Amniotic stem cell (primary cell): Measurements from ENCODE around the gene LAPTM5.

ENCODE experiments used
- DNase-seq: peaks from one replicate; lab custom pipeline; 2025; lab: John Stamatoyannopoulos, UW

LAPTM5 gene

GRCh38 chr1:30714536-30715090, 43.0 kb downstream of the LAPTM5 start:
- no peak for DNase-seq

GRCh38 chr1:30714025-30714424, 43.5 kb downstream of the LAPTM5 start:
- no peak for DNase-seq

GRCh38 chr1:30713311-30713710, 44.3 kb downstream of the LAPTM5 start:
- no peak for DNase-seq

GRCh38 chr1:30712583-30712982, 45.0 kb downstream of the LAPTM5 start:
- DNase-seq, result no peak

GRCh38 chr1:30710407-30710806, 47.2 kb downstream of the LAPTM5 start:
- no peak for DNase-seq

- DNase-seq, result no peak
Observed at GRCh38 chr1:30708361-30708728, 49.2 kb downstream of the LAPTM5 start.

GRCh38 chr1:30707412-30708360, 49.9 kb downstream of the LAPTM5 start:
- peak; percentile 15 for DNase-seq

- DNase-seq, result no peak
Observed at GRCh38 chr1:30706528-30706927, 51.0 kb downstream of the LAPTM5 start.

- no peak for DNase-seq
Observed at GRCh38 chr1:30705698-30706097, 51.9 kb downstream of the LAPTM5 start.

- DNase-seq, result no peak
Observed at GRCh38 chr1:30704765-30705509, 52.6 kb downstream of the LAPTM5 start.

GRCh38 chr1:30704271-30704670, 53.3 kb downstream of the LAPTM5 start:
- no peak for DNase-seq

GRCh38 chr1:30702823-30703222, 54.8 kb downstream of the LAPTM5 start:
- DNase-seq, result no peak

- no peak for DNase-seq
Observed at GRCh38 chr1:30701258-30701633, 56.3 kb downstream of the LAPTM5 start.

- peak; percentile 38 for DNase-seq
Observed at GRCh38 chr1:30700528-30701257, 56.9 kb downstream of the LAPTM5 start.

GRCh38 chr1:30699762-30700161, 57.8 kb downstream of the LAPTM5 start:
- DNase-seq, result no peak

- DNase-seq, result no peak
Observed at GRCh38 chr1:30698401-30698981, 59.1 kb downstream of the LAPTM5 start.

- DNase-seq, result no peak
Observed at GRCh38 chr1:30697571-30698376, 59.8 kb downstream of the LAPTM5 start.

GRCh38 chr1:30696831-30697230, 60.7 kb downstream of the LAPTM5 start:
- DNase-seq, result no peak

- DNase-seq, result no peak
Observed at GRCh38 chr1:30695439-30695841, 62.1 kb downstream of the LAPTM5 start.

- DNase-seq, result no peak
Observed at GRCh38 chr1:30694280-30695175, 63.0 kb downstream of the LAPTM5 start.
